HEK293T (cell line): ENCODE measurements around the gene SMAD6.

ENCODE experiments used
- BHLHE40 ChIP-seq: fragments of 450-650 bp; IDR thresholded peaks from 2 replicates; pipeline ENCODE4 v1.6.1; 2016; ENCODE audit warnings: mild to moderate bottlenecking, moderate library complexity, borderline replicate concordance
- ELF4 ChIP-seq: fragments of 450-650 bp; IDR thresholded peaks from 2 replicates; pipeline ENCODE4 v1.6.1; 2017; ENCODE audit warnings: antibody characterized with exemption
- FOXM1 ChIP-seq: fragments of 450-650 bp; IDR thresholded peaks from 2 replicates; pipeline ENCODE4 v1.6.1; 2017; ENCODE audit warnings: mild to moderate bottlenecking, borderline replicate concordance

DNA sequence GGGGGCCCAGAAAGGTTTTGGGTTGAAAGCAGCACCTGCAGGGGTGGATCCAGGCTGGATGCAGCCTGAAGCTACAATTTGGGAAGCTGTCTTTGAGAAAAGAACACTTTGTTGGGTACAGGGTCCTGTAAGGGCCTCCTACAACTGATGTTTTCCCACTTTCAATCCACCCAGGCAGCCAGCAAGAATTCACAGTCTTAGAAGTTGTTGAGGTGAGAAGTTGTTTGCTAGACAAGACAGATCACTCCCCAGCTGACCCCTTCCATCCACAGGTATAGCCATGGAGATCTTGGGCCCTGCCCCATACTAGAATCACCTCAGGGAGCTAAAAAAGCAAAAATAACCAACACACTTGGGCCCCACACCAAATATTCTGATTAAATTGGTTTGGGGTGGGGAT is 10.3 kb upstream of the SMAD6 start:
- no peak for TF ChIP-seq FOXM1
- TF ChIP-seq BHLHE40: no peak
- no peak for TF ChIP-seq ELF4
